Stimulated activated naive CD8-positive, alpha-beta T cell treated with anti-CD3 and anti-CD28 coated beads, Interleukin-15, Interleukin-2, amounts not matched to agents 100 ng/mL and 50 ng/mL, for 24 hours (primary cell): ENCODE measurements around the gene DLG2.
"Not testable (repeated sequence)": the region's sequence is repeated elsewhere in the genome, so short reads cannot be mapped to it uniquely, and the experiment has no call there.

Experiments
- H3K27ac Mint-ChIP-seq: one replicate; pipeline ENCODE4 v1.8.0; 2021; ENCODE audit warnings: mild to moderate bottlenecking, mixed read lengths
- H3K27me3 Mint-ChIP-seq: one replicate; pipeline ENCODE4 v1.8.0; 2021; ENCODE audit warnings: mixed read lengths
- H3K36me3 Mint-ChIP-seq: one replicate; pipeline ENCODE4 v1.8.0; 2021; ENCODE audit warnings: low read depth, mixed read lengths
- H3K4me1 Mint-ChIP-seq: one replicate; pipeline ENCODE4 v1.8.0; 2021; ENCODE audit warnings: low read depth, mixed read lengths
- H3K4me3 Mint-ChIP-seq: one replicate; pipeline ENCODE4 v1.8.0; 2021; ENCODE audit warnings: mild to moderate bottlenecking, mixed read lengths
- H3K9me3 Mint-ChIP-seq: one replicate; pipeline ENCODE4 v1.8.0; 2021; ENCODE audit warnings: mixed read lengths

The DLG2 gene

DNA sequence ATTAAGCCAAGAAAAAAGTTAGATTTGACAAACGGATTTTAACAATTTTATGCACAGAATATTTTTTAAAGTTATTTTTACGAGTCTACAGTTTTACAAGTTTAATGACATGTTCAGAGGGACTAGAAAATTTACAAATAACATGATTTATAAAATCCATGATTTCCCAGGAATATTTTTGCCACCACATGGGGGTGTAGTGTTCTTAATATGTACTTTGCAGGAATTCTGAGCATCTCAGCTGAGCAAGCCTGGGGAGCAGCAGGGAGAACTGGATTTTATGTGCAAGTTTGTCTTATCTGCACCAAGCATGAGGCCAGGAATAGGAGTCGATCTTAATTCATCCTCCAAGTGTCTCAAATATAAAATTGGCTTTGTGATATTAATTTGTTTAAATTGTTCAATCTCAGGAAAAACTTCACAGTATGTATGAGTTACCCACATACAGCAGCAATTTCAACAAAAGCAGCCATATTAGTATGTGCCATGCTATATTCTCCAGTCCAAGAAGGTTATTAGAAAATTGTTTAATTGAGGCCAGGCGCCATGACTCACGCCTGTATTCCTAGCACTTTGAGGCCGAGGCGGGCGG, 826.3 kb downstream of the DLG2 start:
- H3K36me3 Mint-ChIP-seq = no peaks in the 10 kb centered on the region
- H3K4me1 Mint-ChIP-seq = no peaks in the 10 kb centered on the region
- H3K27me3 Mint-ChIP-seq = no peaks in the 10 kb centered on the region
- H3K9me3 Mint-ChIP-seq = peaks cover 12% of the 10 kb centered on the region
- no peak overlapping the region for H3K4me3 Mint-ChIP-seq
- H3K27ac Mint-ChIP-seq = no peak overlapping the region

DNA sequence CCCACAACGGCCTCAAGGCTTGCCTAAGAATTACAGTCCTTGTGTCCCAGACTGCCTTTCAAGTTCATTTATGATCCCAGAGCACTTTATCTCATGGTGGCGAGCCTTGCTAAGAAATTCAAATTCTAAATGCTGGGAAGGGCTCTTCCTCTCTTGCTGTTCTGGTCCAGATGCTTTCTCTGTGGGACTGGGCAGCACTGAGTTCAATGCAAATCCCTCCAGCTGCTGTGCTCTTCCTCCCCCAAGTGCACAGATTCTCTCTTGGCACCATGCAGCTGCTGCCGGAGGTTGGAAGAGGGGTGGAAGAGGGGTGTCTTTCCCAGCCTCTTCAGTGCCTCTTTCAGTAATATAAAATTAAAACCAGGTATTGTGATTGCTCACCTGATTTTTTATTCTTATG, 828.0 kb downstream of the DLG2 start:
- Mint-ChIP-seq H3K27me3 (no peaks in the 10 kb centered on the region), H3K27ac (no peak overlapping the region), H3K36me3 (no peaks in the 10 kb centered on the region), H3K9me3 (peaks cover 8% of the 10 kb centered on the region), H3K4me3 (no peak overlapping the region), H3K4me1 (no peaks in the 10 kb centered on the region)

DNA sequence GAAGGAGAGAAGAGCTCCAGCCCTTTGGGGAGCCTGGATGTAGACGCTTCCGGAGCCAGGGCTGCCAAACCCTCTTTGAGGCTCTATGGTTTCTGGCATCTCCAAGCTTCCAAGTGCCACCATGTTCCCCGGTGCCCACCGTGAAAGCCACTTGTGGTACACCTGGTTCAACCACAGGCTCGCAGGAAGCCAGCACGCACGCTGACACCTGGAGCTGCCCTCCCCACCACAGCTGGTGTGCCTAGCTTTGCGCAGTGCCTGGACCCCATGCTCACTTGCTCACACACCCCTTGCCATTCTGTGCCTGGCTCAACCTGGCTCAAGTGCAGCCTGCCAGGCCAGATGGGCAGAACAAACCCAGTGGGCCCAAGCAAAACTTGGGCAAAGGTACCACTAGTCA, 831.4 kb downstream of the DLG2 start:
- Mint-ChIP-seq H3K9me3 (peaks cover 25% of the 10 kb centered on the region), H3K36me3 (no peaks in the 10 kb centered on the region), H3K27ac (no peak overlapping the region), H3K27me3 (no peaks in the 10 kb centered on the region), H3K4me1 (no peaks in the 10 kb centered on the region), H3K4me3 (no peak overlapping the region)

DNA sequence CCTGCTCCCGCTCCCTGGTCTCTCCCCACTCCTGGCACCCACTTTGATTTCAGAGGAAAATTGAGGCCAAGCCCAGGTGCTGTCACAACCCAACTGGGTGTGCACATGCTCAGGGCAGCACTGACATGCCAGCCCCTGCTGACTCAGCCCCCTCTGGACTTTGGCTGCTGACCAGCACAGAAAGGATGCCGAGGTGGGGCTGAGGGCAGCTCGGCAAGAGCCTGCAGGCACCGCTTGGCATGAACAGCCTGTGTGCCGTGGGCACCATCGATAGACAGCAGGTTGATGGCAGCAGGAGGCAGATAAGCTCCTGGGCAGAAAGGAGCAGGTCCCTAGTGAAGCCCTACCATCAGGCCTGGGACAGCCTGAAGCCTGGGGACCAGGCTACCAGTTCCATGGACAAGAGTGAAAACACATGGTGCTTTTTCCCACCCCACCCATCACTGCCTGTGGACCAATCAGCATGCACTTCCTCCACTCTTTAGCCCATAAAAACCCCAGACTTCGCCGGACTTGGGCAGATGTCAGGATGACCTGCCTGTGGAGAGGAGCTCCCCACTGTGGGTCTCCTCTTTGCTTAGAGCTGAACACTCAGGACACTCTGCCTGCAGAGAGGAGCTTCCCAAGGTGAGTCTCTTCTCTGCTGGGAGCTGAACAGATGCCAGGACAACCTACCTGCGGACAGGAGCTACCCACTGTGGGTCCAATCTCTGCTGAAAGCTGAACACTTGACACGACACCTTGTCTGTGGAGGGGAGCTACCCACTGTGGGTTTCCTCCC, 832.3 kb downstream of the DLG2 start:
- H3K4me3 Mint-ChIP-seq = no peak overlapping the region

DNA sequence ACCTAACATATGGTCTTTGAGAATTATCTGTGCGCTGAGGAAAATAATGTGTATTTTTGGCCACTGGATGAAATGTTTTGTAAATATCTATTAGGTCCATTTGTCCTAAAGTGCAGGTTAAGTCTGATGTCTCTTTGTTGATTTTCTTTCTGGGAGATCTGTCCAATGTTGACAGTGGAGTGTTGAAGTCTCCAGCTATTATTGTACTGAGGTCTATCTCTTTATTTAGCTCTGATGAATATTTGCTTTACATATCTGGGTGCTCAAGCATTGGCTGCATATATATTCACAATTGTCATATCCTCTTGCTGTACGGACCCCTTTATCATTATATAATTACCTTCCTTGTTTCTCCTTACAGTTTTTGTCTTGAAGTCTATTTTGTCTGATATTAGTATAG, 833.8 kb downstream of the DLG2 start:
- Mint-ChIP-seq H3K36me3 (no peaks in the 10 kb centered on the region), H3K9me3 (peaks cover 25% of the 10 kb centered on the region), H3K4me3 (no peak overlapping the region), H3K27ac (no peak overlapping the region), H3K4me1 (no peaks in the 10 kb centered on the region), H3K27me3 (no peaks in the 10 kb centered on the region)

More for the DNA sequence above, 832.3 kb downstream of the DLG2 start:
- no peak overlapping the region for H3K27ac Mint-ChIP-seq
- no peaks in the 10 kb centered on the region for H3K36me3 Mint-ChIP-seq
- H3K27me3 Mint-ChIP-seq = no peaks in the 10 kb centered on the region
- H3K9me3 Mint-ChIP-seq = peaks cover 25% of the 10 kb centered on the region
- H3K4me1 Mint-ChIP-seq = no peaks in the 10 kb centered on the region

DNA sequence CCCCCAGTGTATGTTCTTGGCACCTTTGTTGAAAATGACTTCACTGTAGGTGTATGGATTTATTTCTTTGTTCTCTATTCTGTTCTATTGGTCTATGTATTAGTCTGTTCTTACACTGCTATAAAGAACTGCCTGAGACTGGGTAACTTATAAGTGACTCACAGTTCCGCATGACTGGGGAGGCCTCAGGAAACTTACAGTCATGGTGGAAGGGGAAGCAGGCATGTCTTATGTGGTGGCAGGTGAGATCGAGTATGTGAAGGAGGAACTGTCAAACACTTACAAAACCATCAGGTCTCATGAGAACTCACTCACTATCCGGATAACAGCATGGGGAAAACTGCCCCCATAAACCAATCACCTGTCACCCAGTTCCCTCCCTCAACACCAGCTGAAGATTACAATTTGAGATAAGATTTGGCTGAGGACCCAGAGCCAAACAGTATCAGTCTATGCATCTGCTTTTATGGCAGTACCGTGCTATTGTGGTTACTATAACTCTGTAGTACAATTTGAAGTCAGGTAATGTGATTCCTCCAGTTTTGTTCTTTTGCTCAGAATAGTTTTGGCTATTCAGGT, 836.2 kb downstream of the DLG2 start:
- H3K4me3 Mint-ChIP-seq = no peak overlapping the region
- peaks cover 22% of the 10 kb centered on the region for H3K9me3 Mint-ChIP-seq
- no peaks in the 10 kb centered on the region for H3K4me1 Mint-ChIP-seq
- no peaks in the 10 kb centered on the region for H3K27me3 Mint-ChIP-seq
- no peak overlapping the region for H3K27ac Mint-ChIP-seq
- no peaks in the 10 kb centered on the region for H3K36me3 Mint-ChIP-seq

DNA sequence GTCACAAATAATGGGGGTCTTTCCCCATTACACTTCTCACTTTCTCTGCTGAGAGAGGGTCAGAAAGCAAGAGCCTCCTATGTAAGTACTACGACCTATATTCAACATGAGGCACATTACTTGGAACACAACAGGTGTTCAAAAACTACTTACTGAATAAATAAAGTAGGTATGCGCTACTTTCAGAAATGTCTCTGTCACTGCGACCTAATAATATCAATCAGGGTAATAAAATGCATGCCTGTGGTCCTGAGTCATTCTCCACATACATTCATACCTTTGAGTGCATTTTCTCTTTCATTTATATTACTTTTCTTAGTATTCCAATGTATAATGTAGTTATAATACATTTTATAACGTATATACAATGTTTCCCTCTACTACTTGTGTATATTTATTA, 838.9 kb downstream of the DLG2 start:
- Mint-ChIP-seq H3K27ac (no peak overlapping the region), H3K4me3 (no peak overlapping the region), H3K4me1 (no peaks in the 10 kb centered on the region), H3K27me3 (no peaks in the 10 kb centered on the region), H3K9me3 (peaks cover 13% of the 10 kb centered on the region), H3K36me3 (no peaks in the 10 kb centered on the region)

DNA sequence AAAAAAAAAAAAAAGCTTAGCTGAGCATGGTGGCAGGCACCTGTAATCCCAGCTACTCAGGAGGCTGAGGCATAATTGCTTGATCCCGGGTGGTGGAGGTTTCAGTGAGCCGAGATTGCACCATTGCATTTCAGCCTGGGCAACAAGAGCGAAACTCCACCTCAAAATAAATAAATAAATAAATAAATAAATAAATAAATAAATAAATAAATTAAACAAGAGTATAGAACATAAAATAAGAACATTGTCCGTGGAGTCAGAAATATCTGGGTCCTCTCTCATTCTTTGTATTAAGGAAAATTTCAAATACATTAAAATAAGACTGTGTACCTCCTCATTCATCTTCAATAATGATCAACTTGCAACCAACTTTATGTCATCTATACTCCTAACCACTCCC, 843.0 kb downstream of the DLG2 start:
- not testable (repeated sequence) for H3K9me3 Mint-ChIP-seq, H3K4me3 Mint-ChIP-seq, H3K36me3 Mint-ChIP-seq, H3K4me1 Mint-ChIP-seq, H3K27me3 Mint-ChIP-seq, H3K27ac Mint-ChIP-seq

DNA sequence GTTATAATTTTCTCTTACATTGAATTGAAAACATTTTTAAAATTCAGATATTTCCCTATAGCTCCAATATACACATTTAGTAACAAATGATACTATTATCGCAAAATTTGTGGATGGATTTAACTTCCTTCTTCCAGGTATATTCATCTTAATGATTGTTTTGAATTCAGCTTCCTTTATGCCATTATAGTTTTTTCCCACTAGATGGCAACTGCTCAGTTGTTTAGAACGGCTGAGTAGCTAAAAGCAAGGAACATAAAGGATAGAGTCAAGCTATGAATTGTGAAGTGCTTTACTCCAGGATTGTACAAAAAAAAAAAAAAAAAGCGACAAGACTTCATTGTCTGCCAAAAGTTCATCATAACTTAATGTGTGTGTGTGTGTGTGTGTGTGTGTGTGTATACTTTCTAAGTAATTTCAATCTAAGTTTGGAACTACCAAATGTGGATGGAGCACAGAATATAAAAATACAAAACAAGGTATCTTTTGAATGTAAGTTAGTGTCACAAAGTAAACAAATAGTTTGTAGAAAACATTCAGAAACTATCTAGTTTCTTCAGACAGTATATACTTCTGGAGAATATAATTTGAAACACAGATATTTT, 846.4 kb downstream of the DLG2 start:
- H3K27ac Mint-ChIP-seq = no peak overlapping the region
- no peaks in the 10 kb centered on the region for H3K9me3 Mint-ChIP-seq
- H3K36me3 Mint-ChIP-seq = no peaks in the 10 kb centered on the region

DNA sequence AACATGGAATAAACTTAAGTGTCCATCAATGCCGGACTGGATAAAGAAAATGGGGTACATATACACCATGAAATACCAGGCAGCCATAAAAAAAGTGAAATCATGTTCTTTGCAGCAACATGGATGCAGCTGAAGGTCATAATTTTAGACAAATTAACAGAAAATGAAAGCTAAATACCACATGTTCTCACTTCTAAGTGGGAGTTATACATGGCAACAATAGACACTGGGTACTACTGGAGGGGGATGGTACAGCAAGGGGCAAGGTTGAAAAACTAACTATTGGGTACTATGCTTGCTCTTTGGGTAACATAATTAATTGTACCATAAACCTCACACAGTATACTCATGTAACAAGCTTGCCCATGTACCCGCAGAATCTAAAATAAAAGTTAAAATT, 851.6 kb downstream of the DLG2 start:
- Mint-ChIP-seq H3K27ac (no peak overlapping the region), H3K36me3 (no peaks in the 10 kb centered on the region), H3K9me3 (peaks cover 22% of the 10 kb centered on the region), H3K4me1 (no peaks in the 10 kb centered on the region), H3K27me3 (no peaks in the 10 kb centered on the region), H3K4me3 (no peak overlapping the region)

More for the DNA sequence above, 846.4 kb downstream of the DLG2 start:
- Mint-ChIP-seq H3K27me3 (no peaks in the 10 kb centered on the region), H3K4me1 (no peaks in the 10 kb centered on the region), H3K4me3 (no peak overlapping the region)

DNA sequence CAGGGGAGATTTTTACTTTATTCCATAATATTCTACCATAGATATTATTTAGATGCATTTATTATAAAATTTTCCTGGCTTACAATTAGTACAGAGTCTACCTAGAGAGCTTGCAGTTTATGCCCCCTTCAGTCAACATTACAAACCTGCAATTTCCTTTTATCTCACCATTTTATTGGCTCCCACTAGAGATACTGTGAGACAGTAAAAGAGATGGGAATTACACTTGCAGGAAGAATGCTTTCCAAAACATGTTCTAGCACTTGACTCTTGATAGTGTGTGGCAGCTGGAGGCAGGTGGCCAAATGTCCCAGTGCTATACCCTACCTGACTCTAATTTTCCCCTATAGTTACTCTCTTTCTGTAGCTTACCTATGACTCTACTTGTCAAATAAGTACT, 863.2 kb downstream of the DLG2 start:
- Mint-ChIP-seq H3K9me3 (peaks cover 9% of the 10 kb centered on the region), H3K27ac (no peak overlapping the region), H3K36me3 (no peaks in the 10 kb centered on the region), H3K4me1 (no peaks in the 10 kb centered on the region), H3K27me3 (no peaks in the 10 kb centered on the region), H3K4me3 (no peak overlapping the region)

DNA sequence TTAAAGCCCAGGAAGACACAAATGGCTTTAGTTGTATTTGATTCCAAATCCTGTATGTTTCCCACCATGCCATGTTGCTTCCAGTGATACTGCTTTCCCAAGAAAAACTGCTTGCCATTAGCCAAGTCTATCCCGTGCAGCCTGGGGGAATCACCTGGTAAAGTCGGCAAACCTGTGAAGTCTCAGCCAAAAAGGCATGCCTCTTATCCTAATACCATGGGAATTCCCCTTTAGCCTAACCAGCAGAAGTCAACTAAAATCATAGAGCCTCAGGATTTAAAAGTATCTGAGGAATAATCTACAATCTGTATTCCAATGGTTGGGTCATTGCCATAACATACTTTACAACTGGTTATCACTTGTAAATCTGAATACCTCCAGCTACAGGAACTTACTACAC, 869.4 kb downstream of the DLG2 start:
- H3K4me1 Mint-ChIP-seq = no peaks in the 10 kb centered on the region
- H3K27ac Mint-ChIP-seq = no peak overlapping the region
- no peak overlapping the region for H3K4me3 Mint-ChIP-seq
- H3K27me3 Mint-ChIP-seq = no peaks in the 10 kb centered on the region
- H3K9me3 Mint-ChIP-seq = peaks cover 18% of the 10 kb centered on the region
- H3K36me3 Mint-ChIP-seq = no peaks in the 10 kb centered on the region

DNA sequence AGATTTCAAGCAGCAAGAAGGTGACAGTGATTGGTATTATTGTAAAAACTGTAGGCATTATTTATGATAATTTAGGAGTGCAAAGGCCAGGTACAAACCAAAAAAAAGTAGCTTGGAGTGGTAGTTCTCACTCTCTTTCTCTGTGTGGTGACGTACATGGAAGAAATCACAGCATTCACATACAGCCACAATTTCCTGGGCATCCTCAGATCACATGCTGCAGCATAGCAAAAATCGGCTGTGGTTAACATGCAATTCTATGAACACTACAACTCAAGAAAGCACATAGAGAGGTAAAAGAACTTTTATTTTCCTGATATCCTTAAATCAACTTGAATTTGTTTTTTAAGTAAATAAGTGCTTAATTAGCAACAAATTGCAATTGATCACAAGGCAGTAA, 875.8 kb downstream of the DLG2 start:
- Mint-ChIP-seq H3K27ac (no peak overlapping the region), H3K36me3 (no peaks in the 10 kb centered on the region), H3K4me3 (no peak overlapping the region), H3K9me3 (peaks cover 12% of the 10 kb centered on the region), H3K27me3 (no peaks in the 10 kb centered on the region), H3K4me1 (no peaks in the 10 kb centered on the region)

DNA sequence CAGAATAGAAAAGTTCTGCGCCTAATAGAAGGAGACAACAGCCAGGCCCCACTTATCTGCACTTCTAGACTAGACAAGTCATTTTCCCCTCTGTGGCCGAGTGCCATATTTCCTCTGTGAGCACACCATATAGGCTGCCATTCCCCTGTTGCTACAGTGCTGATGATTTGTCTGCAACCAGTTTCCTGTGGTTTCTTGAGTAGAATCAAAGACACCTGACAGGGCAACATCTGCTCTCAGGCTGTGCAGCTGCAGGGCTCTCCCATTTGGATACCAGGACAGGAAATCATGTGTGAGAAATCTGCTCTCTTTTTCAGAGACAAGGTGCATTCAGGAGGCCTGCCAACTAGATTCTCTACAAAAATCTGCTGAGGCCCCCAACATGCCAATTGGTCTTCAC, 879.3 kb downstream of the DLG2 start:
- H3K9me3 Mint-ChIP-seq = peaks cover 6% of the 10 kb centered on the region
- H3K27ac Mint-ChIP-seq = no peak overlapping the region
- no peak overlapping the region for H3K4me3 Mint-ChIP-seq
- no peaks in the 10 kb centered on the region for H3K36me3 Mint-ChIP-seq
- H3K4me1 Mint-ChIP-seq = no peaks in the 10 kb centered on the region
- H3K27me3 Mint-ChIP-seq = no peaks in the 10 kb centered on the region

DNA sequence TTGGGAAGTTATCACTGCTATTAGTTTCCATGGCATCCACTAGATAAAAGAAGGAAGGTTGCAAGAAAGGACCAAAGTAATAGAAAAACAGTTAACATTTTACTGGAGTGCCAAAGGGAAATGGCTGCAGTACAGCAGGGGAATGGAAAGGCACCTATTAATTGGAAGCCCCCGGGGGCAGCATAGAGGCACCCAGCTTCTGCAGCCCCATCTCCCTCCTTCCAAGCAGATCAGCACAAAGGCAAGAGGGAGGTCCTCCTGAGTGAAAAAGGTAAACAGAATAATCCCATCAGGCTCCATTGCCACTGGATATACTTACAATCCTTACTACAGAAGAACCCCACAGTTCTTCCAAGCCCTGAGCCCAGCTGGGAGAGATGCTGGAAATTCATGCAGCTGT, 887.1 kb downstream of the DLG2 start:
- H3K4me3 Mint-ChIP-seq = no peak overlapping the region
- H3K27ac Mint-ChIP-seq = no peak overlapping the region
- no peaks in the 10 kb centered on the region for H3K4me1 Mint-ChIP-seq
- peaks cover 27% of the 10 kb centered on the region for H3K9me3 Mint-ChIP-seq
- no peaks in the 10 kb centered on the region for H3K27me3 Mint-ChIP-seq
- H3K36me3 Mint-ChIP-seq = no peaks in the 10 kb centered on the region
